ENCODE results near the gene TRPV2. TPM values are rescaled to one million over a fixed set of nuclear protein-coding genes. Genes with fewer than 3 reads are reported as not detected.
"Not testable (repeated sequence)": the region's sequence is repeated elsewhere in the genome, so short reads cannot be mapped to it uniquely, and the experiment has no call there.

The TRPV2 gene
- total RNA-seq, 1 donor from 2014 or later, result 2.1 TPM

- DNase-seq (ENCODE audit: low spot score in 2 of 2, unreplicated experiment in 2 of 2), result no peak
- Mint-ChIP-seq H3K27ac (no peak overlapping the region), H3K4me1 (peaks cover 13% of the 10 kb centered on the region), H3K27me3 (ENCODE audit: low read depth) (no peaks in the 10 kb centered on the region), H3K36me3 (peaks cover 4% of the 10 kb centered on the region), H3K4me3 (no peak overlapping the region), H3K9me3 (no peaks in the 10 kb centered on the region)
- TF ChIP-seq CTCF (IDR thresholded peaks at IDR 0.05; ENCODE audit: unreplicated experiment), result no peak
Observed at GRCh38 chr17:16449121-16449570, 33.8 kb downstream of the TRPV2 start.

DNA sequence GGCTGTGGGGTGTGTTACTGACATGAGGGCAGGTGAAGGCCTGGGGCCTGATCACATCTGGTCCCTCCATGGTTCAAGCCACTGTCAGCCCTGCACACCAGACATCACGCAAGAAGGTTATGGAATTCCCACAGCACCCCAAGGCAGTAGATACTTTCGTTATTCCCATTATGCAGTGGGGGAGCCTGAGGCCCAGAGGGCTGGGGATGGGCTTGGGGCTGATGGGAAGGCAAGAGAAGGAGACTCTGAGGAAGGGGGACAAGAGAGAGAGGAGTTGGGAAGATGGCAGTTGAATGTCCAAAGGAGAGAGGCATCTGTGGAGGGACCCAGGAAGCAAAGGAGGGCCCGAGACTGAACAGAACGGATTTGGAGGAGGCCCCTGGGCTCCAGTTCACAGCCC is 34.7 kb downstream of the TRPV2 start:
- Mint-ChIP-seq H3K27ac (no peak overlapping the region), H3K27me3 (ENCODE audit: low read depth) (no peaks in the 10 kb centered on the region), H3K4me1 (peaks cover 8% of the 10 kb centered on the region), H3K4me3 (no peak overlapping the region), H3K36me3 (peaks cover 2% of the 10 kb centered on the region), H3K9me3 (no peaks in the 10 kb centered on the region)
- DNase-seq (ENCODE audit: low spot score in 2 of 2, unreplicated experiment in 2 of 2), result no peak
- no peak for TF ChIP-seq CTCF (IDR thresholded peaks at IDR 0.05; ENCODE audit: unreplicated experiment)

DNA sequence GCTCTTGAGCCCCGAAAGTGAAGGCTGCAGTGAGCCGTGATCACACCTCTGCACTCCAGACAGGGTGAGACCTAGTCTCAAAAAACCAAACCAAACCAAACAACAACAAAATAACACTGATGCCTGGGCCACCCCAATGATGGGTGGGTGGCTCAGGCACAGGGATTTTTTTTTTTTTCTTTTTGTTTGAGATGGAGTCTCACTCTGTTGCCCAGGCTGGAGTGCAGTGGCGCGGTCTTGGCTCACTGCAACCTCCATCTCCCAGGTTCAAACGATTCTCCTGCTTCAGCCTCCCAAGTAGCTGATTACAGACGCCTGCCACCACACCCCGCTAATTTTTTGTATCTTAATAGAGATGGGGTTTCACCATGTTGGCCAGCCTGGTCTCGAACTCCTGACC is 36.9 kb downstream of the TRPV2 start:
- not testable (repeated sequence) for H3K4me3 Mint-ChIP-seq; H3K27ac Mint-ChIP-seq; H3K27me3 Mint-ChIP-seq (ENCODE audit: low read depth); H3K4me1 Mint-ChIP-seq; DNase-seq (ENCODE audit: low spot score in 2 of 2, unreplicated experiment in 2 of 2); H3K9me3 Mint-ChIP-seq; H3K36me3 Mint-ChIP-seq

- H3K36me3 Mint-ChIP-seq, result peaks cover 2% of the 10 kb centered on the region
- H3K9me3 Mint-ChIP-seq, result no peaks in the 10 kb centered on the region
- H3K4me3 Mint-ChIP-seq, result no peak overlapping the region
- no peaks in the 10 kb centered on the region for H3K27me3 Mint-ChIP-seq (ENCODE audit: low read depth)
- TF ChIP-seq CTCF (IDR thresholded peaks at IDR 0.05; ENCODE audit: unreplicated experiment), result peak; percentile 12
- H3K4me1 Mint-ChIP-seq, result peaks cover 5% of the 10 kb centered on the region
- DNase-seq (ENCODE audit: low spot score in 2 of 2, unreplicated experiment in 2 of 2), result no peak
- H3K27ac Mint-ChIP-seq, result peak overlapping the region; percentile 34
Observed at GRCh38 chr17:16453493-16453851, 38.1 kb downstream of the TRPV2 start.

GRCh38 chr17:16455997-16456741 is 40.8 kb downstream of the TRPV2 start:
- H3K9me3 Mint-ChIP-seq, result no peaks in the 10 kb centered on the region
- no peak for DNase-seq (ENCODE audit: low spot score in 2 of 2, unreplicated experiment in 2 of 2)
- no peaks in the 10 kb centered on the region for H3K36me3 Mint-ChIP-seq
- no peaks in the 10 kb centered on the region for H3K27me3 Mint-ChIP-seq (ENCODE audit: low read depth)
- H3K4me1 Mint-ChIP-seq, result peaks cover 10% of the 10 kb centered on the region
- H3K27ac Mint-ChIP-seq, result no peak overlapping the region
- TF ChIP-seq CTCF (IDR thresholded peaks at IDR 0.05; ENCODE audit: unreplicated experiment), result no peak
- H3K4me3 Mint-ChIP-seq, result no peak overlapping the region

DNA sequence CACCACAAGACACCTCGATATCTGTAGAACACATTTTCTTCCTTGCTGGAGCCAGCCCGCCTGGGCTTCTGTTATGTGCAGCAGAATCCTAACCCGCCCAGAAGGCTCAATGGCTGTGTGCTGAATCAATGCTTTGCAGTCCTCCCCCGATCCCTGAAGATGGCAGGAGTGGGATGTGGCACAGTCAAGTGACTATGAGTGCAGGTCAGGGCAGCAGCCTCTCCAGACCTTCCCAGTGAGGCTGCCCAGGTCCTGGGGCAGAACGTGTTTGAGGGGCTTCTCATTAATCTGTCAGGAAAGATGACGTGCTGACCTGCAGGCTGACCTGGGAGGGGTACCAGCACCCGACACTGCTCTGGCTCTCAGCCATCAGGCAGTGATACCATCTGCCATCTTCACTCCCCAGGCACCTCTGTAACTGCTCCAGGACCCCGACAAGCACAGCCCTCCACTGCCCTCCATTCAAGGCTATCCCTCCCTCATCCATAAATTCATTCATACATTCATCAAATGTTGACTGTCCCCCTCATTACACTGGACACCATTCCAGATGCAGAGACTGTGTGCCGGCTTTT is 41.5 kb downstream of the TRPV2 start:
- Mint-ChIP-seq H3K27me3 (ENCODE audit: low read depth) (no peaks in the 10 kb centered on the region), H3K27ac (no peak overlapping the region)
- no peak for DNase-seq (ENCODE audit: low spot score in 2 of 2, unreplicated experiment in 2 of 2)

More for the DNA sequence above, 41.5 kb downstream of the TRPV2 start:
- no peaks in the 10 kb centered on the region for H3K9me3 Mint-ChIP-seq
- H3K4me3 Mint-ChIP-seq, result no peak overlapping the region
- no peak for TF ChIP-seq CTCF (IDR thresholded peaks at IDR 0.05; ENCODE audit: unreplicated experiment)
- H3K4me1 Mint-ChIP-seq, result peaks cover 10% of the 10 kb centered on the region
- no peaks in the 10 kb centered on the region for H3K36me3 Mint-ChIP-seq
